ENCODE measurements around the gene XPNPEP2.
"Not testable (repeated sequence)": the region's sequence is repeated elsewhere in the genome, so short reads cannot be mapped to it uniquely, and the experiment has no call there.

Gene XPNPEP2

GRCh38 chrX:129721414-129721813 lies 17.4 kb upstream of the XPNPEP2 start:
- no peak for DNase-seq

DNA sequence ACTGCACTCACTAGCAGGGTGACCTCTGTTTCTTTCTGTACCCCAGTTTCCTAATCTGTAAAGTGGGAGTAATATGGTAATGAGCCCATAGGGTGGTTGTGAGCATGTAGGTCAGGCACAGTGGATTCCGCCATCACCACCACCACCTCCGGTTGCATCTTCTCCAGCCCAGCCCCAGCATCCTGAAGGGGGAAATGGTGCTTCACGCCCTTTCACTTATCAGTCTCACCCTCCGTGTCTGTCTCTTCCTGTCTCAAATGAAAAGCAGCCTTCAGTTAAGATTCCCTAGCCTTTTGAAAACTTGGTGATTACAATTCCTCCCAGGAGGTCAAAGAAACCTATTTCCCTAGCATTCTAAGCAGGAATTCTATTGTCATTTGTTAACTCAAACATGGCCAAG lies 16.9 kb upstream of the XPNPEP2 start:
- DNase-seq, result peak; percentile 59

DNA sequence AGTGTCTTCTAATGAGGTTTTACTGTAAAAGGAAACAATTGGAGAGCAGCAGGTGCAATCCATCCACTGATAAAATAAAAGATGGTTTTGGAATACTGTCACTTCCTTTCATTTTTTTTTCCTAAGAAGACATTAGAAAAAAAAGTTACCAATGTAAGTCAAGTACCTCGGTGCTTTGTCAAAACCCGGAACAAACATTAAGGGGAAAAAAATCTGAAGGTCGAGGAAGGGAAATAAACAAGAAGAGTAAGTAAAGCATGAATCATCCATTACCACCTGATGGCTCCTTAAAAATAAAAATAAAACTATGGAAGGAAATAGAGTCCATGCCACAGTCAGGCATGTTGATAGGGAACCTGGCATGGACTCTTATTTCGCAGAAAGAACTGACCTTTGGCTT lies 15.3 kb upstream of the XPNPEP2 start:
- no peak for DNase-seq

GRCh38 chrX:129724754-129725153 lies 14.0 kb upstream of the XPNPEP2 start:
- no peak for DNase-seq

GRCh38 chrX:129726307-129727111 lies 12.3 kb upstream of the XPNPEP2 start:
- DNase-seq, result peak; percentile 48

DNA sequence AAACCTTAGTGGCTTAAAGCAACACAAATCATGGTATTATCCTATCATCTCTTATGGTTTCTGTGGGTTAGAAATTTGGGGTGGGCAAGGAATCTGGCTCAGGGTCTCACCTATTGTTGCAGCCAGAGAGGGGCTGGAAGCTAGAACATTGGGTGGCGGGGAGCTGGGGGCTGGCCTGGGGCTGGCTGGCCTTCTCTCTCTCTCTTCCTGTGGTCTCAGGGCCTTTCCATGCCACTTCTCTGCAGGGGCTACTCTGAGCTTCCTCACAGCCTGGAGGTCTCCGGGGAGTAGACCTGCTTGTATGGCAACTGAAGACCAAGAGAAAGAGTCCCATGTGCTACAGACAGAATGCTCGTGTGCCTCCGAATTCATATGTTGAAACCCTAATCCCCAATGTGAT lies 10.7 kb upstream of the XPNPEP2 start:
- DNase-seq, result no peak

DNA sequence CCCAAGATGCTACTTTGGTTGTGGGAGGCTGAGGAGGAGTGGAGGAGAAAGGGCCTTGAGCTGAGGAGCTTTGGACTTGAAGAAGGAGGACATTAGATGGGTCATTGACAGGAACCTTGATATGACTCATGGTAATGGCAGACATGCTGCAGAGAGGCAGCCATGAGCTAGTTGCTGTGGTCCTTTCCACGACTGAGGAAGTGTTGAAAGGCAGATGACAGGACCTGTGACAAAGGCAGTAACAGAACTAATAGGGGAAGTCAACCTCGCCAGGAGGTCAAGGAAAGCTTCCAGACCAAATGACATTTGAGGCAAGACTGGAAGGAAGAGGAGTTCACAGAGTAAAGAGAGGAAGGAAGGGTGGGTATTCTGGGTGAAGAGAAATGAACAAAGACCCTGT lies 7.6 kb upstream of the XPNPEP2 start:
- DNase-seq, result no peak

- DNase-seq, result no peak
These were observed 5.9 kb upstream of the XPNPEP2 start for GRCh38 chrX:129732857-129733256.

DNA sequence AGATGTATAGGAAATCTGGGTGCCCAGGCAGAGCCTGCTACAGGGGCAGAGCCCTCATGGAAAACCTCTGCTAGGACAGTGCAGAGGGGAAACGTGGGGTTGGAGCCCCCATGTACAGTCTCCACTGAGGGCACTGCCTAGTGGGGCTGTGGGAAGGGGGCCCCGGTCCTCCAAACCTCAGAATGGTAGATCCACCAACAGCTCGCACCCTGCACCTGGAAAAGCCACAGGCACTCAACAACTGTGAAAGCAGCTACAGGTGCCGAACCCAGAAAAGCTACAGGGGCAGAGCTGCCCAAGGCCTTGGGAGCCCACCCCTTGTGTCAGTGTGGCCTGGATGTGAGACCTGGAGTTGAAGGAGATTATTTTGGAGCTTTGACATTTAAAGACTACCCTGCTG lies 5.4 kb upstream of the XPNPEP2 start:
- DNase-seq, result no peak

DNA sequence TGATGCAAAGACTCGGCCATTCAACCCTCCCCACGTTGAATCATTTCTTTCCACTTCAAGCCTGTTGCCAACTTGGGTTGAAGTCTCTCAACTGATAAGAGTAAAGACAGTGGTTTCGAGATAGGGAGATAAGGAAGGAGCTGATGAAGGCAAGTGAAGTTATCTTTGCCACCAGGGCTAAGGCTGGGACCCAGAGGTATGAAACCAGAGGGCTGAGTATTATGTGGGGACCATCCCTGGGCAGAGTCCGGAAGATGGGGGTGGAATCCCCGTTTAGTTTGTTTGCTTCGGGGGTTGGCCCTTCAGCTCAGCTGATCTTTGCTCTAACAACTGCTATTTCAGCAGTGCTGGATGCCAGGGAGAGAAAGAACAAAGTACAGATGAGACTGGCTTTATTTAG lies 2.3 kb upstream of the XPNPEP2 start:
- DNase-seq, result peak; percentile 75

GRCh38 chrX:129737916-129738315 lies 863 bp upstream of the XPNPEP2 start:
- no peak for DNase-seq

GRCh38 chrX:129739578-129739977 lies 799 bp downstream of the XPNPEP2 start:
- DNase-seq, result peak; percentile 32

DNA sequence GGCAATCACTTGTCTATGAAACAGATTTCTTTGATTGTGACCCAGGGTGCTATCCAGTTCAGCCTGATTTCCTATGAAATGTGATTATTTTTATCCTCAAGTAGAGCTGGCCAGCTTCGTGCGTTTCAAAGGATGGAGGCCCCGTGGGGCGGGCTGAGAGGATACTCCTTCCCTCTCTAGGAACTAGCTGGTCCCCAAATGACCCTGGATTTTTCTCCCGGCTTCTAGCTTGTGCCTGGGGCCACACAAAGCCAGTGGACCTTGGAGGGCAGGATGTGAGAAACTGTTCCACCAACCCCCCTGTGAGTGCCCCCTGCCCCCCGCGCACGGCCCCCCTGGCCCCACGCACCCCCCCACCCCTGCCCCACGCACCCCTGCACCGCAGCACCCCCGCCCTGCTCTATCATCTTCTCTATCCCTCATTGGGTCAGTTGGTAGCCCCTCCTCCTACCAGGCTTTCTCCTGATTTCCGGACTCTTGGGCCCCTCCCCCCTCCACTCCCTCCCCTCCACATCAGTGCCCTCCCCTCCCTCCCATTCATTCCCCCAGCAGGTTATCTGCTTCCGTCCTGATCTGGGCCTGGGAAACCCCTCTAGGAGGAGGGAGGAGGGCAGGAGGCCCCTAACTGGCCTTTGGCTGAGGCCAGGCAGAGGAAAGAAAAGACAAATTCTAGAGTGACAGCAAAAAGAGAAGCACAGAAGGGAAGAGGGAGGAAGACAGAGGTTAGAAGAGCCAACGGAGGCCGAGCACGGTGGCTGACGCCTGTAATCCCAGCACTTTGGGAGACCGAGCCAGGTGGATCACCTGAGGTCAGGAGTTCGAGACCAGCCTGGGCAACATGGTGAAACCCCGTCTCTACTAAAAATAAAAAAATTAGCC lies 3.3 kb downstream of the XPNPEP2 start:
- peak; percentile 79 for DNase-seq

- not testable (repeated sequence) for DNase-seq
These were observed 4.0 kb downstream of the XPNPEP2 start for GRCh38 chrX:129742759-129743152.

- peak; percentile 67 for DNase-seq
These were observed 5.0 kb downstream of the XPNPEP2 start for GRCh38 chrX:129743821-129744220.

DNA sequence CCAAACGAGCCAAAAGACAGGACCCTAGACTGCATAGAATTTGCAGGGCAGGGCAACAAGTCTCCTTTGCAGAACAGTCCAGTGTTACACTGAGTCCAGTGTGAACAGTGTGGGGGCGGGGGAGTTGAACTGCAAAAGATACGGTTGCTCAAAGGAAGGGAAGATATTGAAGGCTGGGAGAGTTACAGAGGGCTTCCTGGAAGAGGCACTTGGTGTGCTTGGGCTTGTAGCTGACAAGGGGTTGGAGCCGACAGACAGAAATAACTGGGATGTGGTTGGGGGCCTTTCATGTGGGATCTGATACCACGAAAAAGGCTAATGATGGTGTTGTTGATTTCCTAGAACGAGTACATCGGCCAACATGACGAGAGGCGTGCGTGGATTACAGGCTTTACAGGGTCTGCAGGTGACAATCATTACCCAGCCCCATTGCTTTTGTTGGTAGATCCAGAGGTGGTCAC lies 6.1 kb downstream of the XPNPEP2 start:
- no peak for DNase-seq

DNA sequence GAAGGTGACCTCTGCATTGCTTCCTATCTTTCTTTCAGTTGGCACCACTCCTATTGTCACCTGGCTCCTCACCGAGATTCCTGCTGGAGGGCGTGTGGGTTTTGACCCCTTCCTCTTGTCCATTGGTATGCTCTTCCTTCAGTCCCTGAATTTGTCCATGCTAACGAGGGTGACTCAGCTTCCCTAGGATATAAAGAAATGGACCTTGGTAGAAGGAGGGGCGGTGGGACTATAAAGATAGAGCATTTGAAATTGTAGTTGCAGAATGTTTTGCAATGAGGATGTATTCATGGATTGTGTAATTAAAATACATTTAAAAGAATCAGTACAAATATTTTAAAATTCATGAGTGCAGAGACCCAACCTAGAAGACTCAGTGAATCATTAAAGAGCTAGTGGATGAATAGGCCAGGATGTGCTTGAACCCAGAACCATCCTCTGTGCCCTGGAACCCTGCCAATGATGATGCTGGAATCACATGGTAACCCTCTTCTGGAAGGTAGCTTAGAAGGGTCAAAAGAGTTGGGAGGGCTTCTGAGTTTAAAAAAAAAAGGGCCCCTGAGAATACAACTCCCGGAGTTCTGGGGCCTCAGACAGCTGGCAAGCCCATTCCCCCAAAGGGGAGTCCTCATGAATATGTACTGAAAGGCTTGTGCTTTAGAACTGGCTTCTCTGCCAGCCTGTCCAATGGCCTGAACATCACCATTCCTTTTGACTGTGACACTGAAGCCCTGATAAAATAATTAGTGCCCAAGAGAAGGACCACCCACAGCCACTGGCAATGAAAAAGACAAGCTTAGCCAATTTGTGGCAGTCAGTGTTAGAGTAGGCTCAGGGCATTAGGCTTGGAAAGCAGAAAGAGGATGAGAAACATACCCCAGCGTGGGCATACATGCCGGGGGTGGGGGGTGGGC lies 8.0 kb downstream of the XPNPEP2 start:
- no peak for DNase-seq

DNA sequence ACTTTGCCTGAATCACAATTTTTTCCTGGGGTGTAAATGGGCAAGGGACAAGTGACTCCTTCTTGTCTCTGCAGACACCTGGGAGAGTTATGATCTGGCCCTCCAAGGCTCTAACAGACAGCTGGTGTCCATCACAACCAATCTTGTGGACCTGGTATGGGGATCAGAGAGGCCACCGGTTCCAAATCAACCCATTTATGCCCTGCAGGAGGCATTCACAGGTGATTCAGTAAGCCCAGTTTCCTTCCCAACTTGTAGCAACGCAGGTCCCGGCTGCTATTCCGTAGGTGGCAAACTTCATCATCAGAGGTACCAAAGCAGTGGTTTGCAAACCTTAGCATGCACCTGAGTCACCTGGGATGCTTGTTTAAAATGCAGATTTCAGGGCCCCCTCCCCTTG lies 8.8 kb downstream of the XPNPEP2 start:
- no peak for DNase-seq

DNA sequence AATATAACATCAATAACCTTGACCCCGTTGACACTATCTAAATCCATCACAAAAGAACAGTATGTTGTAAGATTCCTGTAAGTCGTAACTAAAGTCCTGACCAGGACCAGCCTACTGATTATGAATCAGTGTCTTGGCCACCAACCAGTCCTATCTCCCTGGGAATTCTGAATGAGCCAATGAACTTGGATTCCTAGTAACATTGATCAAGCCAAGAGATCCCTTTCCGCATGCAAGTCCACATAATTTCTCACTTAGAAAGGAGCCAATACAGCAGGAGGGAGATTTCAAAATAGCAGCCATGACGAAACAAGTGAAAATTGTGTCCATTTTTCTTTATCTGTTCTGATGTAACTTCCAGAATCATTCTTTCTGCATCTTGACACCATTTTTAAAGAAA lies 9.5 kb downstream of the XPNPEP2 start:
- DNase-seq, result no peak

- no peak for DNase-seq
These were observed 10.3 kb downstream of the XPNPEP2 start for GRCh38 chrX:129749069-129749468.

DNA sequence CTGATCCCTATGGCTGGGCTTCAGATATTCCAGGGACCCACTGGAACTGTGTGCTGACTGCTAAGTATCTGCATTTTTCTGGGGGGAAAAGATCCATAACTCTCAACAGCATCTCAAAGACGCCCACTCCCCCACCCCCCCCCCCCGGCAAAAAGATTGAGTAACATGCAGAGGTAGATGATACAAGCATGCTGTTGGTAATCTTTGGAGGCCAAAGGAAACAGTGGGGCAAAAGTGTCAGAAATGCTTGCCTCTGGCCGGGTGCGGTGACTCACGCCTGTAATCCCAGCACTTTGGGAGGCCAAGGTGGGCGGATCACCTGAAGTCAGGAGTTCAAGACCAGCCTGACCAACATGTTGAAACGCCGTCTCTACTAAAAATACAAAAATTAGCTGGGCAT lies 12.2 kb downstream of the XPNPEP2 start:
- no peak for DNase-seq

- peak; percentile 52 for DNase-seq
These were observed 15.6 kb downstream of the XPNPEP2 start for GRCh38 chrX:129754056-129755024.
